Spleen (tissue), 7 donors: ENCODE data around the gene PYGB.

ENCODE experiments used
- CTCF ChIP-seq, 11 experiments: fragments of 200-600 bp in 7 of 11; fragments of 450-650 bp in 4 of 11; sonication (generic) in 4 of 11; IDR thresholded peaks in 8 of 11; conservative IDR thresholded peaks in 3 of 11; 1 replicate in 7 of 11; 2 replicates in 4 of 11; pipeline versions ENCODE4 v1.4.0 to v1.8.0; 2016 to 2021; ENCODE audit warnings: antibody characterized with exemption in 11 of 11, inconsistent platforms in 4 of 11, mild to moderate bottlenecking in 1 of 11
- POLR2A ChIP-seq, 3 donors: fragments of 450-650 bp; IDR thresholded peaks; one replicate each; pipeline ENCODE4 v1.5.1; 2017; ENCODE audit warnings: antibody characterized with exemption in 3 of 3, mild to moderate bottlenecking in 1 of 3
- POLR2AphosphoS5 ChIP-seq, 3 donors: sonication (generic); formaldehyde crosslinking; IDR thresholded peaks; one replicate each; pipeline ENCODE4 v1.5.1; 2017; ENCODE audit warnings: antibody characterized with exemption in 3 of 3
- donor health status: DM: no; HTN: no; CAD: no; lungs with moderate emphysema.
- donor health status: DM: no; HTN: no; CAD: no.
- donor health status: DM: no; HTN: no; CAD: no.

- TF ChIP-seq CTCF (IDR thresholded peaks at IDR 0.05 in 8 of 11, conservative IDR thresholded peaks at IDR 0.05 in 3 of 11) = no peak
- no peak for TF ChIP-seq POLR2A (IDR thresholded peaks at IDR 0.05)
- TF ChIP-seq POLR2AphosphoS5 (IDR thresholded peaks at IDR 0.05) = peak in 2 of 3 donors; percentile 9 to 51
These were observed 10.1 kb upstream of the PYGB start for GRCh38 chr20:25237610-25238318.
